ENCODE measurements around the gene BRD9. TPM values are rescaled to one million over a fixed set of nuclear protein-coding genes. Genes with fewer than 3 reads are reported as not detected.
"Not testable (repeated sequence)": the region's sequence is repeated elsewhere in the genome, so short reads cannot be mapped to it uniquely, and the experiment has no call there.

The BRD9 gene
- total RNA-seq, 1 experiment from 2014 or later: 55.6 TPM

GRCh38 chr5:848671-849111 lies 43.9 kb downstream of the BRD9 start (continued):
- TF ChIP-seq ZNF532 (CRISPR knock-in tag; IDR thresholded peaks at IDR 0.05; ENCODE audit: borderline replicate concordance) (no peak), NFYB (CRISPR knock-in tag; conservative IDR thresholded peaks at IDR 0.05; ENCODE audit: low read depth) (no peak)

- H3K9me3 Mint-ChIP-seq, POLR2A ChIA-PET, H3K36me3 Mint-ChIP-seq: not testable (repeated sequence)
Measured at GRCh38 chr5:847736-848135, 44.9 kb downstream of the BRD9 start.

GRCh38 chr5:847212-847611 lies 45.4 kb downstream of the BRD9 start:
- H3K27me3 Mint-ChIP-seq (ENCODE audit: low read depth); CTCF ChIA-PET; H3K9me3 Mint-ChIP-seq; H3K36me3 Mint-ChIP-seq; H3K27ac Mint-ChIP-seq; H3K4me3 Mint-ChIP-seq; H3K4me1 Mint-ChIP-seq; POLR2A ChIA-PET; ATAC-seq: not testable (repeated sequence)
- peak; percentile 3 for DNase-seq (ENCODE audit: low spot score)

More at GRCh38 chr5:847736-848135, 44.9 kb downstream of the BRD9 start:
- H3K27me3 Mint-ChIP-seq (ENCODE audit: low read depth); H3K4me1 Mint-ChIP-seq; H3K27ac Mint-ChIP-seq; CTCF ChIA-PET; ATAC-seq; H3K4me3 Mint-ChIP-seq: not testable (repeated sequence)
- peak; percentile 8 for DNase-seq (ENCODE audit: low spot score)

- DNase-seq (ENCODE audit: low spot score): peak; percentile 4
- peak overlapping the region; percentile 48 for H3K27ac Mint-ChIP-seq
- H3K4me1 Mint-ChIP-seq; ATAC-seq; H3K4me3 Mint-ChIP-seq; CTCF ChIA-PET; POLR2A ChIA-PET; H3K27me3 Mint-ChIP-seq (ENCODE audit: low read depth); H3K9me3 Mint-ChIP-seq; H3K36me3 Mint-ChIP-seq: not testable (repeated sequence)
Measured at GRCh38 chr5:846602-847091, 46.0 kb downstream of the BRD9 start.

- H3K4me3 Mint-ChIP-seq; H3K9me3 Mint-ChIP-seq; H3K36me3 Mint-ChIP-seq; H3K27ac Mint-ChIP-seq; ATAC-seq; H3K27me3 Mint-ChIP-seq (ENCODE audit: low read depth); H3K4me1 Mint-ChIP-seq; POLR2A ChIA-PET; CTCF ChIA-PET: not testable (repeated sequence)
- DNase-seq (ENCODE audit: low spot score): peak; percentile 4
Measured at GRCh38 chr5:845676-846601, 46.7 kb downstream of the BRD9 start.

- peak overlapping the region; percentile 80 for H3K27ac Mint-ChIP-seq
- H3K27me3 Mint-ChIP-seq (ENCODE audit: low read depth); H3K4me1 Mint-ChIP-seq; ATAC-seq; H3K9me3 Mint-ChIP-seq; H3K4me3 Mint-ChIP-seq; CTCF ChIA-PET; POLR2A ChIA-PET; H3K36me3 Mint-ChIP-seq: not testable (repeated sequence)
- DNase-seq (ENCODE audit: low spot score): peak; percentile 5
Measured at GRCh38 chr5:845031-845675, 47.4 kb downstream of the BRD9 start.

GRCh38 chr5:844426-844825 lies 48.2 kb downstream of the BRD9 start:
- H3K4me3 Mint-ChIP-seq; POLR2A ChIA-PET; ATAC-seq; H3K36me3 Mint-ChIP-seq; CTCF ChIA-PET; H3K27ac Mint-ChIP-seq; H3K9me3 Mint-ChIP-seq; H3K27me3 Mint-ChIP-seq (ENCODE audit: low read depth); H3K4me1 Mint-ChIP-seq: not testable (repeated sequence)
- DNase-seq (ENCODE audit: low spot score): peak; percentile 10

- H3K27me3 Mint-ChIP-seq (ENCODE audit: low read depth); H3K4me3 Mint-ChIP-seq; H3K27ac Mint-ChIP-seq; H3K4me1 Mint-ChIP-seq; CTCF ChIA-PET; ATAC-seq; H3K36me3 Mint-ChIP-seq; POLR2A ChIA-PET; H3K9me3 Mint-ChIP-seq: not testable (repeated sequence)
- DNase-seq (ENCODE audit: low spot score): peak; percentile 11
Measured at GRCh38 chr5:843926-844325, 48.7 kb downstream of the BRD9 start.

GRCh38 chr5:843371-843770 lies 49.2 kb downstream of the BRD9 start:
- POLR2A ChIA-PET: not testable (repeated sequence)

GRCh38 chr5:842402-843221 lies 50.0 kb downstream of the BRD9 start:
- H3K36me3 Mint-ChIP-seq; H3K27me3 Mint-ChIP-seq (ENCODE audit: low read depth); ATAC-seq; CTCF ChIA-PET; POLR2A ChIA-PET; H3K27ac Mint-ChIP-seq; H3K4me3 Mint-ChIP-seq; H3K4me1 Mint-ChIP-seq; H3K9me3 Mint-ChIP-seq: not testable (repeated sequence)
- DNase-seq (ENCODE audit: low spot score): peak; percentile 10

More at GRCh38 chr5:843371-843770, 49.2 kb downstream of the BRD9 start:
- H3K4me1 Mint-ChIP-seq; H3K36me3 Mint-ChIP-seq; H3K9me3 Mint-ChIP-seq; ATAC-seq; H3K4me3 Mint-ChIP-seq; CTCF ChIA-PET; H3K27me3 Mint-ChIP-seq (ENCODE audit: low read depth); H3K27ac Mint-ChIP-seq: not testable (repeated sequence)
- DNase-seq (ENCODE audit: low spot score): peak; percentile 5

All from WTC11 (cell line).